AG09309 (cell line): ENCODE results near the gene EHBP1L1.

Experiments used
- DNase-seq: peaks from one replicate; pipeline ENCODE4 v3.0.0-alpha.2; 2010; ENCODE audit warnings: low read depth
- H3K4me3 ChIP-seq: 2 replicates; pipeline ENCODE4 v1.5.1; 2011; ENCODE audit warnings: mild to moderate bottlenecking, low read depth, low read length, moderate library complexity; ENCODE audit not compliant: control insufficient read depth
- TF ChIP-seq, protein P1 (sequence below): IDR thresholded peaks from 2 replicates; pipeline ENCODE4 v1.5.1; 2011; ENCODE audit warnings: mild to moderate bottlenecking, low read depth, low read length, inconsistent platforms; ENCODE audit not compliant: insufficient read depth, control insufficient read depth; ENCODE audit errors: missing control alignments

The EHBP1L1 gene

GRCh38 chr11:65547446-65548125 lies 28.3 kb upstream of the EHBP1L1 start:
- DNase-seq = no peak
- TF ChIP-seq, protein P1, sequence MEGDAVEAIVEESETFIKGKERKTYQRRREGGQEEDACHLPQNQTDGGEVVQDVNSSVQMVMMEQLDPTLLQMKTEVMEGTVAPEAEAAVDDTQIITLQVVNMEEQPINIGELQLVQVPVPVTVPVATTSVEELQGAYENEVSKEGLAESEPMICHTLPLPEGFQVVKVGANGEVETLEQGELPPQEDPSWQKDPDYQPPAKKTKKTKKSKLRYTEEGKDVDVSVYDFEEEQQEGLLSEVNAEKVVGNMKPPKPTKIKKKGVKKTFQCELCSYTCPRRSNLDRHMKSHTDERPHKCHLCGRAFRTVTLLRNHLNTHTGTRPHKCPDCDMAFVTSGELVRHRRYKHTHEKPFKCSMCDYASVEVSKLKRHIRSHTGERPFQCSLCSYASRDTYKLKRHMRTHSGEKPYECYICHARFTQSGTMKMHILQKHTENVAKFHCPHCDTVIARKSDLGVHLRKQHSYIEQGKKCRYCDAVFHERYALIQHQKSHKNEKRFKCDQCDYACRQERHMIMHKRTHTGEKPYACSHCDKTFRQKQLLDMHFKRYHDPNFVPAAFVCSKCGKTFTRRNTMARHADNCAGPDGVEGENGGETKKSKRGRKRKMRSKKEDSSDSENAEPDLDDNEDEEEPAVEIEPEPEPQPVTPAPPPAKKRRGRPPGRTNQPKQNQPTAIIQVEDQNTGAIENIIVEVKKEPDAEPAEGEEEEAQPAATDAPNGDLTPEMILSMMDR = no peak
- no peak overlapping the region for H3K4me3 ChIP-seq

GRCh38 chr11:65548395-65548794 lies 27.5 kb upstream of the EHBP1L1 start:
- no peak overlapping the region for H3K4me3 ChIP-seq
- no peak for DNase-seq
- TF ChIP-seq, protein P1 = no peak

- no peak for DNase-seq
- no peak overlapping the region for H3K4me3 ChIP-seq
- TF ChIP-seq, protein P1 = no peak
Measured at GRCh38 chr11:65549096-65549495, 26.8 kb upstream of the EHBP1L1 start.

GRCh38 chr11:65551572-65552387 lies 24.1 kb upstream of the EHBP1L1 start:
- H3K4me3 ChIP-seq = no peak overlapping the region
- DNase-seq = no peak
- TF ChIP-seq, protein P1 = peak; percentile 41

DNA sequence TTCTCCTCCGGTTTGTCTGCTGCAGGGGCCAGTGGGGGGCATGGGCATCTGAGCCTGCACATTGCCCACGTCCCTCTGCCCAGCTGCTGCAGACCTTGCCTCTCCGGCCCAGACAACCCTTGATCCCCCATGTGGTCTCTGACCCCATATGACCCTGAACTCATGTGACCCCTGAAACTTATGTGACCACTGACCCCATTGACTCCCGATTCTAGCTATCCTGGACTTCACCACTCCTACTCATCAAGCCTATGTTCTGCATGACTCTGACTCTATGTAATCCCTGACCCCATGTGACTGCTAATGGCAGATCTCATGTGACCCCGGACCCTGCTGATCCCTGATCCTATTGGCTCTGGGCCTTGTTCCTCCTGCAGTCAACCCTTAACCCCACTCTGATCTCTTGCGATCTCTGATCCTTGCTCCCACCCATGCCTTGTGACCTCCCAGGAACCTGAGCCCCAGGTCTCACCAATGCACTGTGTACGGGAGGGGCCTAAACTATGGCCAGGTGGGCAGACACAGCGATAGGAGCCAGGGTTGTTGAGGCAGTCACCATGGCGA lies 23.4 kb upstream of the EHBP1L1 start:
- no peak overlapping the region for H3K4me3 ChIP-seq
- TF ChIP-seq, protein P1 = no peak
- DNase-seq = no peak

DNA sequence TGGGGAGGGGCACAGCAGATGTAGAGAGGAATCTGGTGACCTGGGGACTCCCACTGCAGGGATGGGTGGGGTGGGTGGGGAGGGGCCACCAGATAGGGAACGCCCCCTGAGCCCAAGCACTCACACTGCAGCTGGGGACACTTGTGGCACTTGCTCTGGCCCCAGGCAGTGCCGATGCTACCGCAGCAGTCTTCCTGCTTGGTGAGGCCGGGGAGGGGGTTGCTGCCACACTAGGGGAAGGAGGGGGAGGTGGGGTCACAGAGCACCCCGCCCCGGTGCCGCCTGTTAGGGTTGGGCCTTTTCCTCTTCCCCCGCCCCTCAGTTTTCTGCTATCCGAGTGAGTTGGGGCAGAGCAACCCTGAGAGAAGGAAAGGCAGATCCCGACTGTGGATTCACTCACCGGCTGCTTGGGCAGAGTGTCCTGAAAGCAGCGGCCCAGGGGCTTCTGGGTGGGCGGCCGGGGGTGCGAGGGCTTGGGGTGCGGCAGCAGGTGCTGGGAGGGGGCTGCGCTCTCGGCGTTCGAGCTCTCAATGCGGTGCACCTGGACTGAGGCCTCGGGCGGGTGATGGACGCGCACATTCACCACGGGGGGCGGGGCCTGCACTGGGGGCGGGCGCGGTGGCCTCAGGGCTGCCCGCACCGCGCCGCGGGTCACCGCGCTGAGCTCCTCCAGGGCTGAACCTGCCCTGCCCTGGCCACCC lies 22.4 kb upstream of the EHBP1L1 start:
- H3K4me3 ChIP-seq = no peak overlapping the region
- TF ChIP-seq, protein P1 = no peak
- no peak for DNase-seq
